ENCODE results near the gene RIN3. TPM values are rescaled to one million over a fixed set of nuclear protein-coding genes. Genes with fewer than 3 reads are reported as not detected.

Gene RIN3
- total RNA-seq, 4 donors from 2014 or later: 6.2 to 29.8 (median 12.2) TPM

- no peaks in the 10 kb centered on the region for H3K4me1 ChIP-seq
- H3K9me3 ChIP-seq: no peaks in the 10 kb centered on the region
- no peak overlapping the region for H3K4me3 ChIP-seq
- TF ChIP-seq CTCF (IDR thresholded peaks at IDR 0.05) (no peak), POLR2A (IDR thresholded peaks at IDR 0.05) (no peak)
- H3K27me3 ChIP-seq: no peaks in the 10 kb centered on the region
- DNase-seq: no peak
- H3K27ac ChIP-seq: no peak overlapping the region
- intact Hi-C loops (cut with DNase I; ENCODE audit: low total_unique reads): no loop called here
- H3K36me3 ChIP-seq: no peaks in the 10 kb centered on the region
Measured at GRCh38 chr14:92737206-92737605, 223.6 kb downstream of the RIN3 start.

DNA sequence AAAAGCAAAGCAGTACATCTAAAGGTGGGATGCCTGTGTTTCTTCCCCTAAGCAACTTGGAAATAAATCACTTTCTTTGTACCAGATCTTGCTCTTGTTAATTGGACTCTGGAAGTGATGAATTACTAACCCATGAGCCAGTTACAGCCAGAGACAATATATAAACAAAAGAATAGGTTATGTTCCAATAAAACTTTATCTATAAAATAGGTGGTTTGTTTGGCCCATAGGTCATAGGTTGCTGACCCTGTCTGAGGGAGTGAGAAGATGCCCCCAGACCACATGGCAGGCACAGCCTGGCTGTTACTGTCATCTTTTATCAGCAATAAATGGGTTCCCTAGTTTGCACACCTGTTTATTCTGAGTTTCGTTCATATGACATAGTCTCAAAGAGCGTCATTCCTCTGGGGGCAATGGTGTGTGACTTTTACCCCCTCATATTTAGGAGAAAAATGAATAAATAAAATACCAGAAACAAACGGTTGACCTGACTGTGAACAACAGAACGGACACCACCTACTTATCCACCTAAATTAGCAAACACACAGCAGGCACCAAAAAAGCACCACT is 224.1 kb downstream of the RIN3 start:
- Histone ChIP-seq H3K4me3 (no peak overlapping the region), H3K27me3 (no peaks in the 10 kb centered on the region), H3K36me3 (no peaks in the 10 kb centered on the region), H3K9me3 (no peaks in the 10 kb centered on the region), H3K4me1 (no peaks in the 10 kb centered on the region), H3K27ac (no peak overlapping the region)
- no peak for DNase-seq
- intact Hi-C loops (cut with DNase I; ENCODE audit: low total_unique reads): no loop called here
- TF ChIP-seq CTCF (IDR thresholded peaks at IDR 0.05) (no peak), POLR2A (IDR thresholded peaks at IDR 0.05) (no peak)

Other genes starting within 250 kb of the RIN3 start
- under 1 TPM in 2 of 4 donors, not detected in 2; 0.35 to 0.49 TPM for gene SLC24A4, start 190.6 kb upstream of the RIN3 start, total RNA-seq
- gene LGMN, start 234.8 kb downstream of the RIN3 start, total RNA-seq: 10 to 100 TPM; 13.6 to 91.4 (median 69.1) TPM